Activated CD4-positive, CD25-positive, alpha-beta regulatory T cell treated with anti-CD3 and anti-CD28 coated beads, Interleukin-2, amount 50 U/mL, for 16 hours (primary cell): Measurements from ENCODE around the gene SUPT6H.

ENCODE experiments used
- DNase-seq: peaks from one replicate; pipeline ENCODE4 v3.0.0-alpha.2; 2020; ENCODE audit warnings: low read depth, low spot score

The SUPT6H gene

GRCh38 chr17:28749516-28750177, 87.6 kb downstream of the SUPT6H start:
- no peak for DNase-seq

- peak; percentile 80 for DNase-seq
These were observed 88.4 kb downstream of the SUPT6H start for GRCh38 chr17:28750178-28751047.

GRCh38 chr17:28751600-28752366, 89.8 kb downstream of the SUPT6H start:
- no peak for DNase-seq
